Stimulated activated CD4-positive, alpha-beta T cell treated with anti-CD3 and anti-CD28 coated beads, TNF-alpha, amount 100 ng/mL, for 1 hour (primary cell): ENCODE results near the gene ZNF710.

Experiments
- DNase-seq, 3 donors: peaks; one replicate each; pipeline ENCODE4 v3.0.0-alpha.2; 2020; ENCODE audit warnings: low read depth in 3 of 3, low spot score in 1 of 3

The ZNF710 gene

GRCh38 chr15:90078965-90079364 is 77.8 kb downstream of the ZNF710 start:
- DNase-seq = no peak

GRCh38 chr15:90079619-90080457 is 78.7 kb downstream of the ZNF710 start:
- DNase-seq = no peak

- no peak for DNase-seq
Measured at GRCh38 chr15:90080458-90080755, 79.3 kb downstream of the ZNF710 start.

GRCh38 chr15:90080818-90081393 is 79.8 kb downstream of the ZNF710 start:
- no peak for DNase-seq

GRCh38 chr15:90082140-90082715 is 81.1 kb downstream of the ZNF710 start:
- no peak for DNase-seq

- DNase-seq = no peak
Measured at GRCh38 chr15:90083419-90083818, 82.3 kb downstream of the ZNF710 start.

GRCh38 chr15:90083954-90084607 is 83.0 kb downstream of the ZNF710 start:
- DNase-seq = no peak

GRCh38 chr15:90084876-90085423 is 83.8 kb downstream of the ZNF710 start:
- DNase-seq = no peak

- no peak for DNase-seq
Measured at GRCh38 chr15:90085565-90085964, 84.4 kb downstream of the ZNF710 start.

GRCh38 chr15:90086868-90087268 is 85.7 kb downstream of the ZNF710 start:
- DNase-seq = no peak

- DNase-seq = no peak
Measured at GRCh38 chr15:90087454-90088154, 86.5 kb downstream of the ZNF710 start.

GRCh38 chr15:90090226-90090848 is 89.2 kb downstream of the ZNF710 start:
- DNase-seq = no peak

- DNase-seq = no peak
Measured at GRCh38 chr15:90091156-90091931, 90.2 kb downstream of the ZNF710 start.

GRCh38 chr15:90095521-90095959 is 94.4 kb downstream of the ZNF710 start:
- no peak for DNase-seq

GRCh38 chr15:90097475-90097874 is 96.4 kb downstream of the ZNF710 start:
- no peak for DNase-seq

GRCh38 chr15:90099072-90099867 is 98.1 kb downstream of the ZNF710 start:
- no peak for DNase-seq

- DNase-seq = no peak
Measured at GRCh38 chr15:90099868-90100831, 99.0 kb downstream of the ZNF710 start.
